GM19238 (cell line): ENCODE measurements around the gene THOC5.
A peak's percentile ranks its signal among the peaks of the same experiment; 100 is the strongest.

ENCODE experiments used
- DNase-seq: peaks from one replicate; pipeline ENCODE4 v3.0.0; 2011; ENCODE audit warnings: low spot score; ENCODE audit not compliant: insufficient read length

Gene THOC5

GRCh38 chr22:29478326-29479276, 75.0 kb downstream of the THOC5 start:
- DNase-seq = no peak

GRCh38 chr22:29477723-29478318, 75.7 kb downstream of the THOC5 start:
- DNase-seq = no peak

GRCh38 chr22:29476116-29476515, 77.4 kb downstream of the THOC5 start:
- no peak for DNase-seq

- DNase-seq = peak; percentile 64
These were observed 78.0 kb downstream of the THOC5 start for GRCh38 chr22:29475550-29475949.

- no peak for DNase-seq
These were observed 80.6 kb downstream of the THOC5 start for GRCh38 chr22:29473001-29473400.

- peak; percentile 74 for DNase-seq
These were observed 83.2 kb downstream of the THOC5 start for GRCh38 chr22:29470159-29470855.

GRCh38 chr22:29469755-29470154, 83.8 kb downstream of the THOC5 start:
- DNase-seq = no peak

GRCh38 chr22:29464581-29464980, 89.0 kb downstream of the THOC5 start:
- DNase-seq = no peak

- DNase-seq = no peak
These were observed 89.9 kb downstream of the THOC5 start for GRCh38 chr22:29463629-29464028.

GRCh38 chr22:29461263-29461662, 92.3 kb downstream of the THOC5 start:
- DNase-seq = no peak

GRCh38 chr22:29459773-29460172, 93.8 kb downstream of the THOC5 start:
- DNase-seq = no peak

GRCh38 chr22:29458551-29458950, 95.0 kb downstream of the THOC5 start:
- no peak for DNase-seq

- peak; percentile 75 for DNase-seq
These were observed 95.8 kb downstream of the THOC5 start for GRCh38 chr22:29457730-29458129.

- DNase-seq = no peak
These were observed 97.3 kb downstream of the THOC5 start for GRCh38 chr22:29456211-29456671.
